ENCODE data around the gene LY86. TPM values are rescaled to one million over a fixed set of nuclear protein-coding genes. Genes with fewer than 3 reads are reported as not detected.
"Not testable (repeated sequence)": the region's sequence is repeated elsewhere in the genome, so short reads cannot be mapped to it uniquely, and the experiment has no call there.

Gene LY86
- total RNA-seq, 2 donors from 2014 or later = 2.3 TPM; not detected in 1

GRCh38 chr6:6665555-6666243 is 77.2 kb downstream of the LY86 start:
- H3K27me3 ChIP-seq = no peaks in the 10 kb centered on the region
- 69 to 72% methylated on average over 11 of the region's 11 CpGs for WGBS, 2 donors
- intact Hi-C loops (cut with DNase I) = no loop called here

GRCh38 chr6:6670150-6670549 is 81.6 kb downstream of the LY86 start:
- H3K27me3 ChIP-seq; H3K27ac ChIP-seq; H3K4me1 ChIP-seq; ATAC-seq; intact Hi-C loops (cut with DNase I); H3K9me3 ChIP-seq; H3K4me3 ChIP-seq; DNase-seq; H3K36me3 ChIP-seq (replicated peaks in 1 of 2; ENCODE audit: insufficient read depth in 1 of 2, low read depth in 2 of 2): not testable (repeated sequence)
- 90 to 97% methylated on average over 3 of the region's 3 CpGs for WGBS, 2 donors

More at GRCh38 chr6:6665555-6666243, 77.2 kb downstream of the LY86 start:
- DNase-seq (no peak), ATAC-seq (no peak)
- H3K27ac ChIP-seq = no peak overlapping the region
- TF ChIP-seq CTCF (IDR thresholded peaks at IDR 0.05) (no peak), POLR2A (IDR thresholded peaks at IDR 0.05) (no peak)
- H3K36me3 ChIP-seq (replicated peaks in 1 of 2; ENCODE audit: insufficient read depth in 1 of 2, low read depth in 2 of 2) = no peaks in the 10 kb centered on the region
- no peaks in the 10 kb centered on the region for H3K9me3 ChIP-seq
- H3K4me3 ChIP-seq = no peak overlapping the region
- no peaks in the 10 kb centered on the region for H3K4me1 ChIP-seq

- TF ChIP-seq CTCF (IDR thresholded peaks at IDR 0.05) (peak in 2 of 7 experiments; percentile 2 to 17), POLR2A (IDR thresholded peaks at IDR 0.05) (no peak)
- no peak for ATAC-seq
- H3K9me3 ChIP-seq = no peaks in the 10 kb centered on the region
- no peaks in the 10 kb centered on the region for H3K36me3 ChIP-seq (replicated peaks in 1 of 2; ENCODE audit: insufficient read depth in 1 of 2, low read depth in 2 of 2)
- WGBS, 2 donors = 32 to 37% methylated on average over 4 of the region's 4 CpGs
- H3K4me1 ChIP-seq = peaks cover 28% of the 10 kb centered on the region
- no peak overlapping the region for H3K27ac ChIP-seq
- intact Hi-C loops (cut with DNase I) = no loop called here
- no peak for DNase-seq
- H3K4me3 ChIP-seq = no peak overlapping the region
- H3K27me3 ChIP-seq = no peaks in the 10 kb centered on the region
Observed at GRCh38 chr6:6674872-6675271, 86.4 kb downstream of the LY86 start.

- TF ChIP-seq CTCF (IDR thresholded peaks at IDR 0.05) = peak; percentile 88 to 98 (median 93)
- no peak for TF ChIP-seq POLR2A (IDR thresholded peaks at IDR 0.05)
- DNase-seq (peak; percentile 76 to 84 (median 82)), ATAC-seq (peak; percentile 85)
- H3K4me3 ChIP-seq = no peak overlapping the region
- H3K27me3 ChIP-seq = no peaks in the 10 kb centered on the region
- intact Hi-C loops (cut with DNase I) = no loop called here
- H3K36me3 ChIP-seq (replicated peaks in 1 of 2; ENCODE audit: insufficient read depth in 1 of 2, low read depth in 2 of 2) = no peaks in the 10 kb centered on the region
- H3K4me1 ChIP-seq = peaks cover 32% of the 10 kb centered on the region
- WGBS, 2 donors = 15 to 18% methylated on average over 7 of the region's 7 CpGs
- H3K9me3 ChIP-seq = no peaks in the 10 kb centered on the region
- no peak overlapping the region for H3K27ac ChIP-seq
Observed at GRCh38 chr6:6676910-6677441, 88.5 kb downstream of the LY86 start.

GRCh38 chr6:6678185-6678671 is 89.7 kb downstream of the LY86 start:
- ATAC-seq (peak; percentile 64), DNase-seq (peak in 2 of 4 donors; percentile 24 to 27)
- intact Hi-C loops (cut with DNase I) = no loop called here
- no peaks in the 10 kb centered on the region for H3K9me3 ChIP-seq
- TF ChIP-seq CTCF (IDR thresholded peaks at IDR 0.05) (no peak), POLR2A (IDR thresholded peaks at IDR 0.05) (no peak)
- H3K27me3 ChIP-seq = no peaks in the 10 kb centered on the region
- H3K4me3 ChIP-seq = no peak overlapping the region
- no peak overlapping the region for H3K27ac ChIP-seq
- WGBS, 2 donors = 49 to 65% methylated on average over 11 to 12 of the region's 12 CpGs
- H3K36me3 ChIP-seq (replicated peaks in 1 of 2; ENCODE audit: insufficient read depth in 1 of 2, low read depth in 2 of 2) = no peaks in the 10 kb centered on the region
- peaks cover 43% of the 10 kb centered on the region for H3K4me1 ChIP-seq
